Loucy (cell line): Measurements from ENCODE around the gene PROM2.

Source experiments
- EZH2phosphoT487 ChIP-seq: fragments of 200-600 bp; IDR thresholded peaks from 2 replicates; pipeline ENCODE4 v1.6.1; 2018; ENCODE audit warnings: antibody characterized with exemption, mild to moderate bottlenecking, moderate library complexity, borderline replicate concordance
- TF ChIP-seq, protein P1 (sequence below): fragments of 200-600 bp; sonication (generic); conservative IDR thresholded peaks from 2 replicates; pipeline ENCODE4 v1.5.1; 2014; ENCODE audit warnings: mild to moderate bottlenecking, antibody characterized with exemption, low read length

DNA sequence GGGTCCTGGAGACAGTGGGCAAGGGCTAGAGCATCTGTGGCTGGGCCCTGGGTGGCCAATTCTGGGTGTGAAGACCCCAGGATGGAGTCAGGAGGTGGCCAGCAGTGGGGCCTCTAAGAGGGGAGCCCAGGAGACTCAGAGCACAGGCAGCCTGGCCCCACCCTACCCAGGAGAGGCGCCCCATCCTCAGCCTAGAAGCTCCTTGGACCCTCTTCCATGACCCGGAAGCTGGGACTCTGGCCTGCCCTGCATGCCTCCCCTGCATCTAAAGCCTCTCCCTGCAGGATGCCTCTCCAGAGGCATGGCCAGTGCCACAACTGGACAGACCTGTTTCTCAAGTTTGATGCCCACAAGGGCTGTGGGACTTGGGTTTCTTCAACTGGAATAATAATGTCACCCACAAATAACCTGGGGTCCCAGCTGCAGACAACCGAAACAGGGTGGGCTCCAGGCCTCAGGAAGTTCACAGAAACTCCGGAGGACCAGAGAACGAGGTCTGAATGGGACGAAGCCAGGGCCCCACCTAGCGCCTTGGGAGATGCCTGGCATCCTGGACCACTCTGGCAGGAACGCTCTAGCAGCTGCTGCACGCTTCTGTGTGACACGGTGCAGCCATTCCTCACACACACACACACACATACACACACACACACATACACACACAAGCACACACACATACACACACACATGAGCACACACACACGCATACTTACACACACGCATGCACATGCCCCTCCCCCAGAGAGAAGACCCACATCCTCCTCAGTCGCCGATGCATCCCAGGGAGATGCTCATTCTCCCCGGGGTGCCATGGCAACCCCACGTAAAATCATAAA lies 39.3 kb downstream of the PROM2 start:
- no peak for TF ChIP-seq EZH2phosphoT487
- TF ChIP-seq, protein P1, sequence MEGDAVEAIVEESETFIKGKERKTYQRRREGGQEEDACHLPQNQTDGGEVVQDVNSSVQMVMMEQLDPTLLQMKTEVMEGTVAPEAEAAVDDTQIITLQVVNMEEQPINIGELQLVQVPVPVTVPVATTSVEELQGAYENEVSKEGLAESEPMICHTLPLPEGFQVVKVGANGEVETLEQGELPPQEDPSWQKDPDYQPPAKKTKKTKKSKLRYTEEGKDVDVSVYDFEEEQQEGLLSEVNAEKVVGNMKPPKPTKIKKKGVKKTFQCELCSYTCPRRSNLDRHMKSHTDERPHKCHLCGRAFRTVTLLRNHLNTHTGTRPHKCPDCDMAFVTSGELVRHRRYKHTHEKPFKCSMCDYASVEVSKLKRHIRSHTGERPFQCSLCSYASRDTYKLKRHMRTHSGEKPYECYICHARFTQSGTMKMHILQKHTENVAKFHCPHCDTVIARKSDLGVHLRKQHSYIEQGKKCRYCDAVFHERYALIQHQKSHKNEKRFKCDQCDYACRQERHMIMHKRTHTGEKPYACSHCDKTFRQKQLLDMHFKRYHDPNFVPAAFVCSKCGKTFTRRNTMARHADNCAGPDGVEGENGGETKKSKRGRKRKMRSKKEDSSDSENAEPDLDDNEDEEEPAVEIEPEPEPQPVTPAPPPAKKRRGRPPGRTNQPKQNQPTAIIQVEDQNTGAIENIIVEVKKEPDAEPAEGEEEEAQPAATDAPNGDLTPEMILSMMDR: no peak
